ENCODE results near the gene SOX18. TPM values are rescaled to one million over a fixed set of nuclear protein-coding genes. Genes with fewer than 3 reads are reported as not detected.

The SOX18 gene
- polyA plus RNA-seq, 3 donors, result not detected

- WGBS (ENCODE audit: insufficient coverage), result 7% methylated on average over 77 of the region's 85 CpGs
- Mint-ChIP-seq H3K4me3 (peak within 1 kb of the TSS; percentile 82 to 87), H3K9me3 (no peaks in the 10 kb centered on the region), H3K27me3 (ENCODE audit: low read depth in 3 of 3) (peaks cover 2 to 29% (median 20%) of the 10 kb centered on the region in 3 donors), H3K27ac (peak within 1 kb of the TSS in 5 of 7 donors; percentile 18 to 81 (median 50)), H3K36me3 (no peaks in the 10 kb centered on the region), H3K4me1 (peaks cover 42% of the 10 kb centered on the region)
- peak within 1 kb of the TSS; percentile 92 for H3K4me2 ChIP-seq (replicated peaks; ENCODE audit: extremely low read depth, low read length, poor library complexity, severe bottlenecking)
- H4K20me1 ChIP-seq (ENCODE audit: insufficient read depth, low read length), result peaks cover 5% of the 10 kb centered on the region
- H2AFZ ChIP-seq (ENCODE audit: insufficient read depth, low read depth, low read length, poor library complexity, severe bottlenecking), result peak within 1 kb of the TSS; percentile 91
- TF ChIP-seq CTCF (IDR thresholded peaks at IDR 0.05), result no peak
- H3K27ac ChIP-seq (ENCODE audit: low read depth in 1 of 2, low read length in 2 of 2), result peak within 1 kb of the TSS in 1 of 2 donors; percentile 67
- H3K4me1 ChIP-seq (ENCODE audit: control insufficient read depth in 1 of 2, insufficient read depth in 2 of 2, low read length in 2 of 2), result peaks cover 32 to 53% of the 10 kb centered on the region in 2 donors
- H3K79me2 ChIP-seq (ENCODE audit: insufficient read depth, low read length), result peaks cover 4% of the 10 kb centered on the region
- H3K27me3 ChIP-seq (ENCODE audit: control insufficient read depth in 2 of 2, insufficient read depth in 2 of 2, low read length in 2 of 2), result no peaks in the 10 kb centered on the region
- H3K9ac ChIP-seq (ENCODE audit: insufficient read depth, low read length, poor library complexity, severe bottlenecking), result peak within 1 kb of the TSS; percentile 68
- H3K4me3 ChIP-seq (replicated peaks in 1 of 3; ENCODE audit: low read depth in 2 of 3, low read length in 3 of 3), result peak within 1 kb of the TSS; percentile 65 to 82 (median 68)
- intact Hi-C loops (cut with micrococcal nuclease), result loop anchor here (1.0 to 10.0 kb wide), 6 partner anchors 16 to 538 kb away; partner anchors contain the start of genes PRPF6 (in 2 of the 2), RGS19 (in 2 of the 2), PPDPF (in 1 of the 2) and UCKL1 (in 1 of the 2)
- DNase-seq, result peak; percentile 87 to 90 (median 89)
- H3K9me3 ChIP-seq (replicated peaks in 1 of 2; ENCODE audit: control insufficient read depth in 1 of 2, insufficient read depth in 1 of 2, low read length in 2 of 2), result no peaks in the 10 kb centered on the region
- H3K36me3 ChIP-seq (replicated peaks in 1 of 2; ENCODE audit: control insufficient read depth in 1 of 2, insufficient read depth in 2 of 2, low read length in 2 of 2), result no peaks in the 10 kb centered on the region
These were observed 13.4 kb upstream of the SOX18 start, which contains the start of gene TCEA2 for GRCh38 chr20:64062596-64063388. TCEA2 (plus strand) TSS chr20:64063198; CDS start chr20:64063313, 115 bp downstream.

GRCh38 chr20:64062276-64062595 lies 12.8 kb upstream of the SOX18 start:
- peak overlapping the region; percentile 92 for H3K4me2 ChIP-seq (replicated peaks; ENCODE audit: extremely low read depth, low read length, poor library complexity, severe bottlenecking)
- Mint-ChIP-seq H3K4me1 (peaks cover 43% of the 10 kb centered on the region), H3K27ac (peak overlapping the region in 1 of 7 donors; percentile 9), H3K27me3 (ENCODE audit: low read depth in 3 of 3) (peaks cover 6 to 34% (median 20%) of the 10 kb centered on the region in 3 donors), H3K9me3 (no peaks in the 10 kb centered on the region), H3K4me3 (peak overlapping the region; percentile 72 to 82), H3K36me3 (no peaks in the 10 kb centered on the region)
- peak overlapping the region; percentile 68 for H3K9ac ChIP-seq (ENCODE audit: insufficient read depth, low read length, poor library complexity, severe bottlenecking)
- peaks cover 5% of the 10 kb centered on the region for H4K20me1 ChIP-seq (ENCODE audit: insufficient read depth, low read length)
- peaks cover 0 to 3% of the 10 kb centered on the region in 2 donors for H3K27me3 ChIP-seq (ENCODE audit: control insufficient read depth in 2 of 2, insufficient read depth in 2 of 2, low read length in 2 of 2)
- H3K9me3 ChIP-seq (replicated peaks in 1 of 2; ENCODE audit: control insufficient read depth in 1 of 2, insufficient read depth in 1 of 2, low read length in 2 of 2), result no peaks in the 10 kb centered on the region
- H3K4me1 ChIP-seq (ENCODE audit: control insufficient read depth in 1 of 2, insufficient read depth in 2 of 2, low read length in 2 of 2), result peaks cover 34 to 52% of the 10 kb centered on the region in 2 donors
- H3K27ac ChIP-seq (ENCODE audit: low read depth in 1 of 2, low read length in 2 of 2), result peak overlapping the region in 1 of 2 donors; percentile 67
- intact Hi-C loops (cut with micrococcal nuclease), result loop anchor here (2.0 to 10.0 kb wide), 5 partner anchors 17 to 537 kb away; partner anchors contain the start of genes PRPF6 (in 2 of the 2), PPDPF (in 1 of the 2), RGS19 (in 1 of the 2) and UCKL1 (in 1 of the 2)
- TF ChIP-seq CTCF (IDR thresholded peaks at IDR 0.05), result no peak
- 58% methylated on average over 5 of the region's 5 CpGs for WGBS (ENCODE audit: insufficient coverage)
- no peaks in the 10 kb centered on the region for H3K36me3 ChIP-seq (replicated peaks in 1 of 2; ENCODE audit: control insufficient read depth in 1 of 2, insufficient read depth in 2 of 2, low read length in 2 of 2)
- H2AFZ ChIP-seq (ENCODE audit: insufficient read depth, low read depth, low read length, poor library complexity, severe bottlenecking), result peak overlapping the region; percentile 91
- H3K79me2 ChIP-seq (ENCODE audit: insufficient read depth, low read length), result peaks cover 4% of the 10 kb centered on the region
- DNase-seq, result no peak
- H3K4me3 ChIP-seq (replicated peaks in 1 of 3; ENCODE audit: low read depth in 2 of 3, low read length in 3 of 3), result peak overlapping the region in 2 of 3 experiments; percentile 42 to 82

Data from CD14-positive monocyte (primary cell).